Mesendoderm (in vitro differentiated cells): ENCODE results near the gene TIRAP.

ENCODE experiments used
- DNase-seq: peaks from one replicate; pipeline ENCODE4 v3.0.0; 2013
- H2AK5ac ChIP-seq: 2 replicates; pipeline ENCODE4 v1.6.1; 2013; ENCODE audit warnings: low read length, inconsistent platforms
- H2BK120ac ChIP-seq: 2 replicates; pipeline ENCODE4 v1.6.1; 2013; ENCODE audit warnings: low read depth, mild to moderate bottlenecking, low read length, moderate library complexity, mixed read lengths
- H2BK15ac ChIP-seq: replicated peaks from 2 replicates; pipeline ENCODE4 v1.6.1; 2013; ENCODE audit warnings: low read depth, mild to moderate bottlenecking, moderate library complexity
- H2BK5ac ChIP-seq: 2 replicates; pipeline ENCODE4 v1.6.1; 2013; ENCODE audit warnings: low read length, inconsistent platforms
- H3K18ac ChIP-seq: 2 replicates; pipeline ENCODE4 v1.6.1; 2013; ENCODE audit warnings: mild to moderate bottlenecking, low read length, mixed read lengths
- H3K23ac ChIP-seq: one replicate; pipeline ENCODE4 v1.6.1; 2013; ENCODE audit warnings: low read length
- H3K27ac ChIP-seq: 2 replicates; pipeline ENCODE4 v1.5.1; 2013; ENCODE audit warnings: low read depth, mild to moderate bottlenecking, inconsistent platforms, low read length, moderate library complexity
- H3K27me3 ChIP-seq: 2 replicates; pipeline ENCODE4 v1.6.1; 2013; ENCODE audit warnings: low read length, control low read depth, mild to moderate bottlenecking, inconsistent platforms; ENCODE audit not compliant: insufficient read depth, poor library complexity
- H3K36me3 ChIP-seq: 2 replicates; pipeline ENCODE4 v1.6.1; 2013; ENCODE audit warnings: low read length, inconsistent platforms; ENCODE audit not compliant: control insufficient read depth, insufficient read depth
- H3K4ac ChIP-seq: one replicate; pipeline ENCODE4 v1.6.1; 2013; ENCODE audit warnings: low read depth, mild to moderate bottlenecking, low read length, moderate library complexity
- H3K4me1 ChIP-seq: 2 replicates; pipeline ENCODE4 v1.6.1; 2013; ENCODE audit warnings: low read depth, low read length, inconsistent platforms; ENCODE audit not compliant: control insufficient read depth
- H3K4me2 ChIP-seq: 2 replicates; pipeline ENCODE4 v1.6.1; 2013; ENCODE audit warnings: low read length
- H3K4me3 ChIP-seq: 2 replicates; pipeline ENCODE4 v1.5.1; 2013; ENCODE audit warnings: mild to moderate bottlenecking, low read length
- H3K56ac ChIP-seq: one replicate; pipeline ENCODE4 v1.6.1; 2013; ENCODE audit warnings: low read length
- H3K79me1 ChIP-seq: 2 replicates; pipeline ENCODE4 v1.6.1; 2013; ENCODE audit warnings: low read length, inconsistent platforms
- H3K79me2 ChIP-seq: 2 replicates; pipeline ENCODE4 v1.6.1; 2013; ENCODE audit warnings: mild to moderate bottlenecking, low read length; ENCODE audit not compliant: control insufficient read depth, insufficient read depth
- H3K9ac ChIP-seq: 2 replicates; pipeline ENCODE4 v1.6.1; 2013; ENCODE audit warnings: low read length, inconsistent platforms
- H4K5ac ChIP-seq: one replicate; pipeline ENCODE4 v1.6.1; 2013; ENCODE audit warnings: low read length
- H4K8ac ChIP-seq: one replicate; pipeline ENCODE4 v1.6.1; 2013; ENCODE audit warnings: low read depth, mild to moderate bottlenecking, control low read depth, low read length, moderate library complexity
- WGBS: extraction: QIAGEN DNeasy Blood & Tissue Kit; methylation state at CpG from one replicate; pipeline ENCODE4 v1.1.7; 2013; ENCODE audit warnings: low lambda C conversion rate, missing lambda C conversion rate; ENCODE audit not compliant: insufficient coverage; ENCODE audit errors: extremely low coverage; 5-methylcytosine and 5-hydroxymethylcytosine counted together

The TIRAP gene

GRCh38 chr11:126317432-126317755 lies 34.5 kb downstream of the TIRAP start:
- no peak overlapping the region for H3K4me2 ChIP-seq
- whole genome bisulfite sequencing, result no CpG with 5 or more reads among the region's 1 CpG
- no peak overlapping the region for H3K18ac ChIP-seq
- H3K4ac ChIP-seq, result no peak overlapping the region
- H3K79me1 ChIP-seq, result no peaks in the 10 kb centered on the region
- no peak overlapping the region for H4K5ac ChIP-seq
- H3K27ac ChIP-seq, result no peak overlapping the region
- no peak for DNase-seq
- no peak overlapping the region for H3K56ac ChIP-seq
- no peak overlapping the region for H3K9ac ChIP-seq
- H3K79me2 ChIP-seq, result no peaks in the 10 kb centered on the region
- H2BK15ac ChIP-seq, result no peak overlapping the region
- no peak overlapping the region for H3K23ac ChIP-seq
- no peak overlapping the region for H2BK120ac ChIP-seq
- no peaks in the 10 kb centered on the region for H3K4me1 ChIP-seq
- H2AK5ac ChIP-seq, result no peak overlapping the region
- no peaks in the 10 kb centered on the region for H3K36me3 ChIP-seq
- no peak overlapping the region for H3K4me3 ChIP-seq
- H2BK5ac ChIP-seq, result no peak overlapping the region
- no peaks in the 10 kb centered on the region for H3K27me3 ChIP-seq
- H4K8ac ChIP-seq, result no peak overlapping the region

DNA sequence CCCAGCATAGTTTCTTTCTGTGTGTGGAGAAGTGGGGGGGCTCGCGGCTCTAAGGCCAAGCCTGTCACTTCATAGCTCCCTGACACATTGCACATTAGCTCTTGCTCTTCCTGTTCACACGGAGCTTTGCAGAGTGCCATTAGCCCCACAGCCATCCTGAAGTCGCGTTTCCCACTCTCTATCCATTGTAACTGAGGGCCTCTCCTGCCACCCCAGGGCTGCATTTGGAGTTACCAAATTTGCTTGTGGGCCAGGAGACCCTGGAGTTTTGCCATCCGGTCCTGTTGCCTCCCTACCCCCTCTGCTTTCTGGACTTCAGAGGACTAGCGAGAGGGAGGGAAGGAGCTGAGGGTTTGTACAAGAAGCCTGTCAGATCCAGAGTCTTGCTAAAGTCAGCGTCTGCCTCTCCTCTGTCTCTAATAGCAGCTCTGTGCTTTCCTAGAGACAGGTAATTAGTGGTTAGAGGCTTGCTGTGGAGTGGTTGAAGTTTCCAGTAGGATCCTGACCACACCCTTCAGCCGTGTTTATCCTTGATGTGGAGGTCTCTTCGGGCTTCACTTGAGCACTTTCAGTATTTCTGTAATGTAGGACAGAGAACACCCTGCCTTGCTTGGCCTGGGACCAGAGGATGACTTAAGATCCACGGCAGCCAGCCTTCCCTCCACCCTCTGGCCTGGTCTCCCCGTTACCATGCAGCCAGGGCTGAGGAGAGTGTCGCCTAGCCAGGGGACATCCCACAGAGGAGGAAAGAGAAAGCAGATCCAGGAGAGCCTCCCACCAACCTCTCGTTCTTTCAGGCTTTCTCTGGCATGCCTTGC lies 35.1 kb downstream of the TIRAP start:
- Histone ChIP-seq H3K79me2 (no peaks in the 10 kb centered on the region), H3K79me1 (no peaks in the 10 kb centered on the region), H3K36me3 (no peaks in the 10 kb centered on the region), H3K27ac (no peak overlapping the region), H3K4ac (no peak overlapping the region), H3K9ac (no peak overlapping the region), H2AK5ac (no peak overlapping the region), H2BK120ac (no peak overlapping the region), H3K4me2 (no peak overlapping the region), H3K4me3 (no peak overlapping the region), H3K18ac (no peak overlapping the region), H3K23ac (no peak overlapping the region), H3K4me1 (no peaks in the 10 kb centered on the region), H3K27me3 (no peaks in the 10 kb centered on the region), H4K8ac (no peak overlapping the region), H3K56ac (no peak overlapping the region), H2BK15ac (no peak overlapping the region), H4K5ac (no peak overlapping the region), H2BK5ac (no peak overlapping the region)
- DNase-seq, result no peak
- no CpG with 5 or more reads among the region's 14 CpGs for WGBS

DNA sequence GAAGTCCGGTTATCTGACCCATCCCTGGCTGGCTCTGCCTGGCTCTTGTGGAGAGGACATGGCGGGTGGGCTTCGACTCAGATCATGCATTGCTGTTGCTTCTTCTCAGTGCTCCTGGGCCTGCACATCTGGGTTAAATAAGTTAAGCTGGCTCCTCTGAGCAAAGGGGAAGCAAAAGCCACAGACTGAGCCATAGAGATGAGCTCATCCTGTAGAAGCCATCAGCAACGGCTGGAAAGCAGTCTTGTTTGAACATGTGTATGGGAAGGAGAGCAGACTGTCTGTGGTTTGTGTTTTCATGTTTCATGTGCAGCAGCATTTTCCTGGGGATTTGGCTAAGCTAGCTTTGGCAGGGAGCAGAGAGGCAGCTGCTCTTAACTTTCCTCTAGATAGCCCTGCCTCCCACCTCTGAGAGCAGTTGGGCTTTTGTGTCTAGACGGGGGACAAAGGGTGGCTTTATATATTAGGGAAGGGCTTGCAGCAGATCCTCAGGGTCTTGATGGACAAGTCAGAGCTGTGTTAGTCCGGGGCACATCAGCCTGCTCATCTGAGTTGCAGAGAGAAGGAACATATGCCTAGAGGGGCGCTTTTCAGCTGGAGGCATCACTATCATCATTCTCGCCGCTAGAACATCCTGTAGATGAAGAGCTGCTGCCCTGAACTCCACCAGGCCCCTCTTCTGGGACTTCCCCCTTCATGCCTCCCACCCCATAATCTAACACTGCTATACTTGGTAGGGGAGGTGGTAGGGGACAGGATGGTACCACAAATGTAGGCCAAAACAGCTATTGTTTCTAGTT lies 35.9 kb downstream of the TIRAP start:
- no peak overlapping the region for H2AK5ac ChIP-seq
- H3K4ac ChIP-seq, result no peak overlapping the region
- no peak overlapping the region for H4K8ac ChIP-seq
- no peak overlapping the region for H3K18ac ChIP-seq
- no peak overlapping the region for H4K5ac ChIP-seq
- no peak overlapping the region for H2BK5ac ChIP-seq
- H3K79me1 ChIP-seq, result no peaks in the 10 kb centered on the region
- no peak overlapping the region for H3K56ac ChIP-seq
- H2BK15ac ChIP-seq, result no peak overlapping the region
- H3K4me1 ChIP-seq, result no peaks in the 10 kb centered on the region
- no peaks in the 10 kb centered on the region for H3K79me2 ChIP-seq
- DNase-seq, result no peak
- no peak overlapping the region for H2BK120ac ChIP-seq
- H3K27me3 ChIP-seq, result no peaks in the 10 kb centered on the region
- no peak overlapping the region for H3K23ac ChIP-seq
- H3K36me3 ChIP-seq, result no peaks in the 10 kb centered on the region
- no CpG with 5 or more reads among the region's 9 CpGs for WGBS
- no peak overlapping the region for H3K4me3 ChIP-seq
- H3K9ac ChIP-seq, result no peak overlapping the region
- H3K4me2 ChIP-seq, result no peak overlapping the region
- H3K27ac ChIP-seq, result no peak overlapping the region

DNA sequence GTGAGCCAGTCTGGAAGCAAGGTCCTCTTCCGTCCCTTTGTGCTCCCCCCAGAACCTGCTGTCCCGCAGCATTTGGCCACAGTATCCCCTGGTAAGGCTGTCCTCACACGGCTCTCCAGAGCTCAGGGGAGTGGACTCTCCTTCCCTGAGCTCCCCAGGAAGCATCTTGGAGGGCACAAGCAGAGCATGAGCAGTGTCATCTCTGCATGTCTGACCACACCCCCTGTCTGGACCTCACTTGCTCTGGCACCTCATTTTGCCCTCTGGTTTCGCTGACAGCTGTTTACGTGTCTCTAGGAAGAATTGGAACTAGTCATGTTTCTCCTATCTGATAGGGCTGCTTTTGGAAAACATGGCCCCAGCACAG lies 36.5 kb downstream of the TIRAP start:
- no peak for DNase-seq
- Histone ChIP-seq H2BK5ac (no peak overlapping the region), H3K27ac (no peak overlapping the region), H3K18ac (no peak overlapping the region), H3K36me3 (no peaks in the 10 kb centered on the region), H2AK5ac (no peak overlapping the region), H3K4me1 (no peaks in the 10 kb centered on the region), H3K23ac (no peak overlapping the region), H3K27me3 (no peaks in the 10 kb centered on the region), H3K79me2 (no peaks in the 10 kb centered on the region), H4K8ac (no peak overlapping the region), H3K4ac (no peak overlapping the region), H2BK120ac (no peak overlapping the region), H3K9ac (no peak overlapping the region), H3K79me1 (no peaks in the 10 kb centered on the region), H3K4me3 (no peak overlapping the region), H4K5ac (no peak overlapping the region), H3K56ac (no peak overlapping the region), H3K4me2 (no peak overlapping the region), H2BK15ac (no peak overlapping the region)
- no CpG with 5 or more reads among the region's 5 CpGs for WGBS

GRCh38 chr11:126322996-126323395 lies 40.1 kb downstream of the TIRAP start:
- Histone ChIP-seq H3K9ac (no peak overlapping the region), H3K4me1 (no peaks in the 10 kb centered on the region), H4K5ac (no peak overlapping the region), H3K4me2 (no peak overlapping the region), H3K4ac (no peak overlapping the region), H2BK120ac (no peak overlapping the region), H3K79me1 (no peaks in the 10 kb centered on the region), H3K23ac (no peak overlapping the region), H3K4me3 (no peak overlapping the region), H2BK5ac (no peak overlapping the region), H4K8ac (no peak overlapping the region), H3K79me2 (no peaks in the 10 kb centered on the region), H3K27ac (no peak overlapping the region), H3K36me3 (no peaks in the 10 kb centered on the region), H3K18ac (no peak overlapping the region), H2AK5ac (no peak overlapping the region), H3K27me3 (no peaks in the 10 kb centered on the region), H2BK15ac (no peak overlapping the region), H3K56ac (no peak overlapping the region)
- no peak for DNase-seq
- WGBS, result no CpG with 5 or more reads among the region's 3 CpGs
